ENCODE measurements around the gene OS9. TPM values are rescaled to one million over a fixed set of nuclear protein-coding genes. Genes with fewer than 3 reads are reported as not detected.

Gene OS9, protein sequence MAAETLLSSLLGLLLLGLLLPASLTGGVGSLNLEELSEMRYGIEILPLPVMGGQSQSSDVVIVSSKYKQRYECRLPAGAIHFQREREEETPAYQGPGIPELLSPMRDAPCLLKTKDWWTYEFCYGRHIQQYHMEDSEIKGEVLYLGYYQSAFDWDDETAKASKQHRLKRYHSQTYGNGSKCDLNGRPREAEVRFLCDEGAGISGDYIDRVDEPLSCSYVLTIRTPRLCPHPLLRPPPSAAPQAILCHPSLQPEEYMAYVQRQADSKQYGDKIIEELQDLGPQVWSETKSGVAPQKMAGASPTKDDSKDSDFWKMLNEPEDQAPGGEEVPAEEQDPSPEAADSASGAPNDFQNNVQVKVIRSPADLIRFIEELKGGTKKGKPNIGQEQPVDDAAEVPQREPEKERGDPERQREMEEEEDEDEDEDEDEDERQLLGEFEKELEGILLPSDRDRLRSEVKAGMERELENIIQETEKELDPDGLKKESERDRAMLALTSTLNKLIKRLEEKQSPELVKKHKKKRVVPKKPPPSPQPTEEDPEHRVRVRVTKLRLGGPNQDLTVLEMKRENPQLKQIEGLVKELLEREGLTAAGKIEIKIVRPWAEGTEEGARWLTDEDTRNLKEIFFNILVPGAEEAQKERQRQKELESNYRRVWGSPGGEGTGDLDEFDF
- total RNA-seq: 141 and 155 TPM in 2 replicates

DNA sequence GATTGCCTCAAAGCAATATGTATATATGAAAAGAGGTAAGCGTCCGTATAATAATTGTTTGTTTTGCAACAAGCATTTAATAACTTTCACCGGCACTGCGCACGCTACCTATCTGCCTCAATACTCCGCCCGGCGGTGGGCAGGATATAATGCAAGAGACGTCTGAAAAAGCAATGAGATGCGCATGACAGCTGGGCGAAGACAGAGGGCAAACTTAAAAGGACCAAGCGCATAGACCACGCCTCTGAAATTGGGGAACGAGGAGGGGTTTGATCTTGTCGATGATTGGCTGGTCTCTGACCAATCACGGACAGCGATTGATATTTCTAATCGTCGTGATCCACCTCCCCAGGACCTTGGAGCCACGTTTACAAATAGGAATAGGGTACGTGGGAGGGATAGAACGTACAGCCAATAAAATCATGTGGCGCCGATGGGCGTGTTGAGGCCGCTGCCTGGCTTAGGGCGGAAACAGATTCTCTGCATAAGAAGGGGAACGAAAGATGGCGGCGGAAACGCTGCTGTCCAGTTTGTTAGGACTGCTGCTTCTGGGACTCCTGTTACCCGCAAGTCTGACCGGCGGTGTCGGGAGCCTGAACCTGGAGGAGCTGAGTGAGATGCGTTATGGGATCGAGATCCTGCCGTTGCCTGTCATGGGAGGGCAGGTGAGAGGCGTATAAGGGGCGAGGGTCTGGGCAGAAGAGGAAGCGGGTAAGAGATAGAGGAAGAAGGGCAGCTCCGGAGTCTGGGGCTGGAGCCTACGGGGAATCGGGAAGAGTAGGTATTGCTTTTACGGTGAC, at the start of gene OS9:
Gene OS9 (plus strand): TSS at position 474 of the 800 bp plus-strand sequence. CDS start 30 bp downstream, at position 504.

DNA sequence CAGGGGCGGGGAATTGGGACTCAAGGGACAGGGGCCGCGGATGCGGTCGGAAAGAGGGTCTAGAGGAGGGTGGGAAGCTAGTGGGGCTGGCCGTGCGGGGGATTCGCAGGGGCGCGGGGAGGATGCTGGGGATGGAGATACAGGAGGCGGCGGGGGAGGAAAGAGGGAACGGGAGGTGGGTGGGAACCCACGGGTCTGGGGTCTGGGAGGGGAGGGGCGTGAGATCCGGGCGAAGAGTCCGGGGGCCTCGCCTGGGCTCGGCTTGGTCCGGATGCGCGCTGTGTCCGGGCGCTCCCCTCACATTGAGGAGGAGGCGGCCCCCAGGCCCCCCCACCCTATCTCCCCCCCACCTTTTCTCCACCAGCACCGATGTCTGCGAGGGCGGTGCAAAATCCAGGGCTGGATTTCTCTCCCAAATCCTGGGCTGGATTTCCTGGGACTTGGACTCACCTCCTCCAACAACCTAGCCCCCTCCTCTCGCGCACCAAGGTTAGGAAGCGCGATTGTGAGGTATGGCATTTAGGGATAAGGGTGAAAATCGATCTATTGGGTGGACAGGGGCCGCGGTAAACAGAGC, 44.8 kb downstream of the OS9 start, which contains the start of gene AGAP2:
Gene AGAP2 (minus strand): TSS at position 82 of the 577 bp plus-strand sequence. CDS start 496 bp downstream, outside the sequence.

DNA sequence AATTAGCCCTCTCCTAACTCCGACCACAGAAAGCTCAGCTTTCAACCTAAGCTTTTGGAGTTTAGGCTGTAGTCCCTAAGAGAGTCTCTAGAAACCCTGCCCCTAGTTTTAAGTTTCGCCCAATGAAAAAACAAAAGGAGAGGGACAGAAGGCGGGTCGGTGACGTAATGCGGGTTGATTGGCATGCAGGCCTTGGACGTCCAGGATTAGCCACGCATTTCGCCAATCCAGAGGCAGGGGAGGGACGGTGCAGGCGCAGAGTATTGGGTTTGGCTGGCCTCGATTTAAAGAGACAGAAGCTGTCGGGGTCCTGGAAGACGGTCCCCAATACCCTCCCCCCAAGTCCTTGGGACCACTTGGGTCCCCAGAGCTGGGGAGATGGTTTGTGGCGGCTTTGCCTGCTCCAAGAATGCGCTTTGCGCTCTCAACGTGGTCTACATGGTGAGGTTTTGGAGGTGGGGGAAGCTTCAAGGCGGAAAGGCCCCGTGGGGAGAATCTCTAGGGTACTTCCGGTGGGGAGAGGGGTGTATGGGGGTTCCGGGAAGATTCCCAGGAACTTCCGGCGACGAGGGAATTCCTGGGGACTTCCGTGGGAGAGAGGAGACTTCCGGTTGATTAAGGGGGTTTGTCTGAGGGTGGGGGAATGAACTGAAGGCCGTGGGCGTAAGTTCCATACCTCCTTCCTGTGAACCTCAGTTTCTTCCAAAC, 51.0 kb downstream of the OS9 start, which contains the start of gene TSPAN31:
Gene TSPAN31 (plus strand): TSS at position 263 of the 708 bp plus-strand sequence. CDS start 116 bp downstream, at position 379.

DNA sequence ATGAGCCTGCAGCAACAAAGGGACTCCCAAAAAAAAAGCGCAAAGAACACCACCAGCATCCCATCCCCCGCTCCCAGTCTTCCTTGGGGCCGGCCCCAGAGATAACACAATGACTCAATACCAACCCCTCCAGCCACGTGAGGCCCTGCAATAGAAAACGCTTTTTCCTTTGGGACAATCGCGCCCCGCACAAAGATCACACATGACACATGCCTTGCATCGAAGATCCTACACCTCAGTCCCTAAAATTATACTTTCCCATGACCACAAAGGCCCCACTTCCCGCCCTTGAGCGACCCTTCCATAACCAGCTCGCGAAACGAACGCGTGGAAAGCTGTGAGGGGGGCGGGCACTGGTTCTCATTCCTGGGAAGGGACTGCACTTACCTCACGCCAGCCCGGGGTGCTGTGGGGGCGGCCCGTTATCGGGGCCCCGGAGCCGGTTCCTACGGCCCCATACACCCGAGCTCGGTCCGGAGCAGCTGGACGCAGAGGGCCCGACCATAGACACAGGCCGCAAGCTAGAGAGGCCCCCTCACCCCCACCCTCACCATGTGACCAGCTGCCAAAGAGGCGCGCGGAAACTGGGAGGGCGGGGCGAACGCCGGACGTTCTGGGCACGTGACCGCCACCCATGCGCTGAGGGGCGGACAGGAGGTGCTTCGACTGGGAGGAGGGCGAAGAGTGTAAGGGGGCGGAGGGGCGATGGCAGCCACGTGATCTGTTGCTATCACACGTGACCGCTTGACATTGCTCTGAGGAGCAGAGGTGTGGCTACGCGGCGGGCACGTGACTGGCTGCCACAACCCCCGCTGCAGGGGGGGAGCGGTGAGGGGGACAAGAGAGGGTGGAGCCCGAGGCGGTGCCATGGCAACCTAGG, 58.1 kb downstream of the OS9 start, which contains the start of gene CDK4:
Gene CDK4 (minus strand): TSS at position 523 of the 880 bp plus-strand sequence. CDS start 593 bp downstream, outside the sequence.

DNA sequence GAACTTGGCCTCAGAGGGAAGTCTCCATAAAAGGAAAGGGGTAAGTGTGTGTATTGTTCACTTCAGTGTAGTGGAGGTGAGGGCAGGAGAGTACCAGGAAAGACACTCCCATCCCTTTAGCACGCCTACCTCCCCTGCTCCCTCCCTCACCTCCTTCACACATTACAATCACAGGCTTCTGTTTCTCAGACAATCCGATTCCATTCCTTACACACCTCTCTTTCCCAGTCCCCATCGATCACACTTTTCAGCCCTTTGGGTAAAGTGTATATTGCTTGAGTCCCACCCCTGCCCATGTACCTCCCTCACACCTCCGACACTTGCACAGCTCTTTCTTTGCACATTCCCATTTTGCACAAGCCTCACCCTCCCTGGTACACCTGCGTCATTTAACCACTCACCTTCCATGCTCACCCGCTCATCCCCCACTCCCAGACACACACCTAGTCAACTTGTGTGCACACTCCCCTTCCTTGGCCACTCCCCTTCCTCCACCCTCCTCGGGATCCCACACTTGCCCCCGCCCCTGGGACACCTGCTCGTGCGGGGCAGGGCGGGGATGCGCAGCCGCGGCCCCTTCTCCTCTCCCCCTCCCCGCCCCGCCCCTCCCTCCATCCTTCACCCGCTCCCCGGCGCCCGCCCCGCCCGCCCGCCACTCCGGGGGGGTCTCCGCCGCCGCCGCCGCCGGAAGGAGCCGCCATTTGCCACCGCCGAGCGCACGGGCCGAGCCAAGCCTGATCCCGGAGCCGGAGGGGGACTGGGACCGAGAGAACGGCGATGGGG, 60.7 kb downstream of the OS9 start, which contains the start of gene MARCHF9:
Gene MARCHF9 (plus strand): TSS at position 693 of the 783 bp plus-strand sequence. CDS start 426 bp downstream, outside the sequence.

DNA sequence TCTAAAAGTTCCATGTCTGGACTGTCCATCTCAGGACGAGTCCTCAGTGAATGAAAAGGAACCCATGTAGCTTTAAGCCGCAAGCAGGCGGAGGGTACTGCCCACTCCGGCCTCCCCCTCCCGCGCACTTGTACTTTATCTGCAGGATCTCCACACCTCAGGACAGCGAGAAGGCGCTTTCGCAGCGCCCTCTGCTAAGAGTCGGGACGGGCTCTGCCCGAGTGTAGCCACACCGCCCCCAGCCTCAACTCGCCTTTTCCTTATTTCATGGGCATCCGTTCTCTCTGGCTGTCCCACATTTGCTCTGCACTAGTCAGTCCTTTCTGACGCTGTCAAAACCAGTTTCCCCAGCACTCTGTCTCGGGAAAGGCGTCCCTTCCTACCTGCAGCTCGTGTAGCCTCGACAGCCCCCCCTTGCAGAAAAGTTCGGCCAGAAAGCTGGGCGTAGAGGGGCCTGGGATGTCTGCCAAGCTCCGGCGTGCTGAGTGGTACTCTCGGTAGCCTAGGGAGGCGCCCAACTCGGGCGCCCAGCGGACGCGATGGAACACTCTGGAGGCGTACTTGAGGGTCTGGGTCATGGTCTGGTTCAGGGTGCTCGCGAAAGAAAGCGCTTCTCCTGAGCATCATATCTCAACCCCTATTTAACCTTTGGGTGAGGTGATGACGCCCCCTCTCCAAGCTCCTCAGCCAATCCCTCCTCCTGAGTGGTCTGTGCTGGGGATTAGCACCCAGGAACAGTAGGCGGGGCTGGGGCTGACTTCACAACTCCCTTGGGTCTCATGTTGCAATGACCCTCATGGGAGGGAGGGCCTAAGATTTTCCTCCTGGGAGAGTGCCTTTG, 72.8 kb downstream of the OS9 start, which contains the start of gene CYP27B1:
Gene CYP27B1 (minus strand): TSS at position 615 of the 841 bp plus-strand sequence. CDS start 37 bp downstream, at position 578.

Other genes starting within 250 kb of the OS9 start
- not detected in 2 replicates for gene INHBE, start 238.8 kb upstream of the OS9 start, total RNA-seq
- 0.07 TPM in 1 of 2 replicates, not detected in the other for gene GLI1, start 234.3 kb upstream of the OS9 start, total RNA-seq
- 0.13 TPM in 1 of 2 replicates, not detected in the other for gene ARHGAP9, start 214.3 kb upstream of the OS9 start, total RNA-seq
- gene MARS1, start 206.1 kb upstream of the OS9 start, total RNA-seq: 139 and 141 TPM in 2 replicates
- gene DDIT3, start 173.6 kb upstream of the OS9 start, total RNA-seq: 6.3 and 6.7 TPM in 2 replicates
- gene MBD6, start 171.3 kb upstream of the OS9 start, total RNA-seq: 8.5 and 12.6 TPM in 2 replicates
- gene DCTN2, start 146.9 kb upstream of the OS9 start, total RNA-seq: 128 and 152 TPM in 2 replicates
- under 0.01 and 0.07 TPM in 2 replicates for gene KIF5A, start 144.1 kb upstream of the OS9 start, total RNA-seq
- gene PIP4K2C, start 102.9 kb upstream of the OS9 start, total RNA-seq: 12.5 and 15.1 TPM in 2 replicates
- gene DTX3, start 89.3 kb upstream of the OS9 start, total RNA-seq: 4.1 and 6.5 TPM in 2 replicates
- 2.2 and 2.7 TPM in 2 replicates for gene ARHGEF25, start 82.7 kb upstream of the OS9 start, total RNA-seq
- gene B4GALNT1, start 60.9 kb upstream of the OS9 start, total RNA-seq: 0.14 and 0.27 TPM in 2 replicates
- 0.13 and 0.36 TPM in 2 replicates for gene AGAP2, start 44.6 kb downstream of the OS9 start, total RNA-seq
- gene TSPAN31, start 50.9 kb downstream of the OS9 start, total RNA-seq: 30.9 and 34.1 TPM in 2 replicates
- gene CDK4, start 58.2 kb downstream of the OS9 start, total RNA-seq: 189 and 197 TPM in 2 replicates
- gene MARCHF9, start 61.0 kb downstream of the OS9 start, total RNA-seq: 2.5 and 3.4 TPM in 2 replicates
- 0.80 and 1.5 TPM in 2 replicates for gene CYP27B1, start 72.9 kb downstream of the OS9 start, total RNA-seq
- 8.0 and 10.1 TPM in 2 replicates for gene METTL1, start 78.0 kb downstream of the OS9 start, total RNA-seq
- 4.5 and 6.0 TPM in 2 replicates for gene EEF1AKMT3, start 78.5 kb downstream of the OS9 start, total RNA-seq
- 23.7 and 27.5 TPM in 2 replicates for gene TSFM, start 88.7 kb downstream of the OS9 start, total RNA-seq
- gene AVIL, start 124.6 kb downstream of the OS9 start, total RNA-seq: 0.57 and 1.1 TPM in 2 replicates
- gene CTDSP2, start 152.6 kb downstream of the OS9 start, total RNA-seq: 92.4 and 110 TPM in 2 replicates
- gene ATP23, start 247.4 kb downstream of the OS9 start, total RNA-seq: 8.2 and 8.5 TPM in 2 replicates

All from thoracic aorta endothelial cell (primary cell).